SK-N-MC (cell line): ENCODE measurements around the gene SULT2B1.

Experiments used
- EZH2 ChIP-seq: fragments of 200-600 bp; sonication (generic); IDR thresholded peaks from one replicate; pipeline ENCODE4 v1.6.1; 2017; ENCODE audit warnings: antibody characterized with exemption
- POLR2AphosphoS5 ChIP-seq: IDR thresholded peaks from 2 replicates; pipeline ENCODE4 v1.6.1; 2012; ENCODE audit warnings: mild to moderate bottlenecking, low read depth, low read length, borderline replicate concordance

GRCh38 chr19:48639483-48640375 is 87.8 kb downstream of the SULT2B1 start:
- TF ChIP-seq POLR2AphosphoS5, result no peak
- TF ChIP-seq EZH2, result no peak
